Measurements from ENCODE around the gene CA7. TPM values are rescaled to one million over a fixed set of nuclear protein-coding genes. Genes with fewer than 3 reads are reported as not detected.
A peak's percentile ranks its signal among the peaks of the same experiment; 100 is the strongest.

The CA7 gene
- total RNA-seq, 2 experiments from 2014 or later: 0.16 TPM; not detected in 1

DNA sequence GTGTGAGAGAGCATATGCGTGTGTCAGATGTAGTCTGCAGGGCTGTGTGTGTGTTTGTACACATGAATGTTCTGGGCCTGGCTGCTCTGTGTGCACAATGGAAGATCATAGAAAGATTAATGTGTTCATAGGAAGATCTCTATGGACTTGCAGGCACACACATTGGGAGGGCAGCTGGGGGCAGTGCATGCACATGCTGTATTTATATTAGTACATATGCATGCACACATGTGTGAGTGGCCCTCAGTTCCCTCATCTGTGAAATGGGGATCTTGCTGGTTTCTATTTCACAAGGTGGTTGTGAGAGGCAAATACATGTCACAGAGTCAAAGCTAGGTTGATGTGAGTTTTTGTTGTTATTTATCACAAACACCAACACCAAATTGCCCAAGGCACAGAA is 2.1 kb downstream of the CA7 start:
- H3K4me1 Mint-ChIP-seq: peaks cover 7% of the 10 kb centered on the region
- H3K27me3 Mint-ChIP-seq: peaks cover 36% of the 10 kb centered on the region
- ChIA-PET POLR2A (interaction anchor here (0.9 kb wide), 1 partner anchor 15 kb away, joined by 4 read pairs; the partner anchor contains the start of gene NAE1), CTCF (interaction anchor here (0.8 to 4.4 kb wide), 6 partner anchors 15 to 118 kb away, joined by 3 to 27 read pairs (median 4); partner anchors contain the start of gene NAE1)
- H3K36me3 Mint-ChIP-seq (ENCODE audit: low read depth): no peaks in the 10 kb centered on the region
- intact Hi-C loops (cut with DNase I, micrococcal nuclease): no loop called here
- no peak overlapping the region for H3K4me3 Mint-ChIP-seq
- H3K27ac Mint-ChIP-seq: no peak overlapping the region
- DNase-seq: no peak
- no peak for ATAC-seq
- H3K9me3 Mint-ChIP-seq (ENCODE audit: low read depth): no peaks in the 10 kb centered on the region

DNA sequence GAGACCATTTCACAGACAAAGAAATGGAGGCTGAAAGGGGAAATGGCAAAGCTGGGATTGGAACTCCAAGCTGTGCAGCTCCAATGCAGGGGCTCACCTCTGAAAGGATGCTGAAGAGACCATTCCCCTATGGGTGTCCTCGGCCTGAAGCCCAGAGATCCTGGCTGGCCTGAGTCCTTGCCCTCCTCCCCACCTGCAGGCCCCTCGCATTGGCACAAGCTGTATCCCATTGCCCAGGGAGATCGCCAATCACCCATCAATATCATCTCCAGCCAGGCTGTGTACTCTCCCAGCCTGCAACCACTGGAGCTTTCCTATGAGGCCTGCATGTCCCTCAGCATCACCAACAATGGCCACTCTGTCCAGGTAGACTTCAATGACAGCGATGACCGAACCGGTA is 2.6 kb downstream of the CA7 start:
- ATAC-seq (no peak), DNase-seq (no peak)
- H3K36me3 Mint-ChIP-seq (ENCODE audit: low read depth): no peaks in the 10 kb centered on the region
- H3K9me3 Mint-ChIP-seq (ENCODE audit: low read depth): no peaks in the 10 kb centered on the region
- H3K4me3 Mint-ChIP-seq: no peak overlapping the region
- intact Hi-C loops (cut with DNase I, micrococcal nuclease): no loop called here
- peaks cover 7% of the 10 kb centered on the region for H3K4me1 Mint-ChIP-seq
- no peak overlapping the region for H3K27ac Mint-ChIP-seq
- POLR2A ChIA-PET: interaction anchor here (0.9 kb wide), 1 partner anchor 16 kb away, joined by 4 read pairs; the partner anchor contains the start of gene NAE1
- peaks cover 36% of the 10 kb centered on the region for H3K27me3 Mint-ChIP-seq
- CTCF ChIA-PET: interaction anchor here (0.6 to 4.4 kb wide), 7 partner anchors 14 to 119 kb away, joined by 3 to 27 read pairs (median 3); partner anchors contain the start of gene NAE1

DNA sequence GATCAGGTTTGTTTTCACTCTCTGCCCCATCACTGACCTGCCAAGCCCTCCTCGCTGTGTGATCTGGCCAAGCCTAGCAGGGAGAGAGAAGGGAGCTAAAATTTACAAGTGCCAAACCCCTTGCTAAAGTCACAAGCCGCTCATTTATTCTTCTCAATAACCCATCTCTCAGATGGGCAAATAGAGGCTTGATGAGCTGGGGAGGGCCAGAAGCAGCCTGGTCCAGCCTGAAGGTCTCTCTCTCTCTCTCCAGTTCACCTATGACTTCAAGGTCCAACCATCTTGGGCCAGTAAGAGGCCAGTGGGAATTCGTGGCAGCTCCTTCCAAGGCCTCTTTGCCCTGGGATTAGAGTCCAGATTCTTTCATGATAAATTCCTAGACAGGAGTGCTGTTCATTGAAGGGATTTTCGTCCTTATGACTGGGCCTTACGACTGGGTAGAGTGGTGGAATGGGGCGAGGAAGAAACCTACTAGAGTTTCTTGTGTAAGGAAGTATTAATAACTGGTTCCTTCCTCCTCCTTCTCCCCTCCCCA is 3.4 kb downstream of the CA7 start:
- intact Hi-C loops (cut with DNase I, micrococcal nuclease): no loop called here
- H3K4me3 Mint-ChIP-seq: no peak overlapping the region
- no peaks in the 10 kb centered on the region for H3K36me3 Mint-ChIP-seq (ENCODE audit: low read depth)
- ChIA-PET POLR2A (no interaction called here), CTCF (interaction anchor here (0.6 to 4.4 kb wide), 4 partner anchors 18 to 38 kb away, joined by 3 to 27 read pairs (median 7); partner anchors contain the start of gene NAE1)
- no peaks in the 10 kb centered on the region for H3K9me3 Mint-ChIP-seq (ENCODE audit: low read depth)
- H3K27me3 Mint-ChIP-seq: peaks cover 33% of the 10 kb centered on the region
- H3K4me1 Mint-ChIP-seq: peaks cover 7% of the 10 kb centered on the region
- DNase-seq: no peak
- no peak overlapping the region for H3K27ac Mint-ChIP-seq
- ATAC-seq: no peak

DNA sequence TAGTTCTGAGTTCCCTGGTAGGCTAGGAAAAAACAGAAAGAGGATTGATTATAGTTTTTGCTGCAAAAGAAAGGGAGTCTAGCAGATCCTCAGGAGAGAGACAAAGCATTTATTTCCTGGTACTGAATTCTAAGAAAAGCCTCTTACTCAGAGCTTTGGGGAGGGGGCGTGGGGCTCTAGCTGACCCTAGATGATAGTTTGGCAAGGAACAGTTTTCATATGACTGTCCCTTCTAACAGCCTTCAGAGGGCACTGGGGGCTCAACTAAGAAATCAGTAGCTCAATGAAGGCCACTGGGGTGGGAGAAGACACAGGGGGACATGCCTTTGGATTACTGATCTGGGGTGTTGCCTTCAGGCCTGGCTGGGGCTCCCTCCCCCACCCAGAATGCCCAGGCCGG is 4.0 kb downstream of the CA7 start:
- no peak overlapping the region for H3K27ac Mint-ChIP-seq
- peaks cover 27% of the 10 kb centered on the region for H3K27me3 Mint-ChIP-seq
- DNase-seq: no peak
- no peaks in the 10 kb centered on the region for H3K36me3 Mint-ChIP-seq (ENCODE audit: low read depth)
- CTCF ChIA-PET: interaction anchor here (1.6 to 4.4 kb wide), 2 partner anchors 19 kb away, joined by 8 to 27 read pairs; partner anchors contain the start of gene NAE1
- peak; percentile 55 for ATAC-seq
- H3K4me3 Mint-ChIP-seq: no peak overlapping the region
- POLR2A ChIA-PET: no interaction called here
- intact Hi-C loops (cut with DNase I, micrococcal nuclease): no loop called here
- no peaks in the 10 kb centered on the region for H3K9me3 Mint-ChIP-seq (ENCODE audit: low read depth)
- H3K4me1 Mint-ChIP-seq: peaks cover 7% of the 10 kb centered on the region

DNA sequence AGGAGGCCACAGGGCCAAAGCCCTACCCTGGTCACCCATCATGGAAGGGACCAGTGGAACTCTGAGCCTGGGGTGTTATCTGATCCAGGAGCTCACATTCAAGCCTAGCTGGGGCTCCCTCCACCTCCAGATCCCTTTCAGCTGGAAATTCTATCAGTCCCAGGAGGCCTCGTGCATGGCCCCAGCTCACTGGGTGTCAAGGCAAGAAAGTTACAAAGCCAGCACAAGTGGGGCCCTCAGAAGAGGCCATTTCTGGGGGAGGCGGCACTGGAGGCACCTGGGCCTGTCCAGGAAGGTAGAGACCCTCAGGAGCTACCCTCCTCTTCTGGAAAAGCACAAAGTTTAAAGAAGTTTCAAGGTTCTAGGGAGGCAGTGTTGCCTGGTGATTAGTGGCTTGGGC is 4.8 kb downstream of the CA7 start:
- peaks cover 5% of the 10 kb centered on the region for H3K4me1 Mint-ChIP-seq
- ATAC-seq: no peak
- no peaks in the 10 kb centered on the region for H3K36me3 Mint-ChIP-seq (ENCODE audit: low read depth)
- intact Hi-C loops (cut with DNase I, micrococcal nuclease): no loop called here
- ChIA-PET CTCF (interaction anchor here (1.6 to 4.4 kb wide), 2 partner anchors 18 to 19 kb away, joined by 8 to 27 read pairs; partner anchors contain the start of gene NAE1), POLR2A (interaction anchor here (0.6 kb wide), 1 partner anchor 227 kb away, joined by 3 read pairs; no protein-coding TSS in a partner anchor)
- DNase-seq: no peak
- H3K27ac Mint-ChIP-seq: no peak overlapping the region
- no peak overlapping the region for H3K4me3 Mint-ChIP-seq
- peaks cover 19% of the 10 kb centered on the region for H3K27me3 Mint-ChIP-seq
- H3K9me3 Mint-ChIP-seq (ENCODE audit: low read depth): no peaks in the 10 kb centered on the region

DNA sequence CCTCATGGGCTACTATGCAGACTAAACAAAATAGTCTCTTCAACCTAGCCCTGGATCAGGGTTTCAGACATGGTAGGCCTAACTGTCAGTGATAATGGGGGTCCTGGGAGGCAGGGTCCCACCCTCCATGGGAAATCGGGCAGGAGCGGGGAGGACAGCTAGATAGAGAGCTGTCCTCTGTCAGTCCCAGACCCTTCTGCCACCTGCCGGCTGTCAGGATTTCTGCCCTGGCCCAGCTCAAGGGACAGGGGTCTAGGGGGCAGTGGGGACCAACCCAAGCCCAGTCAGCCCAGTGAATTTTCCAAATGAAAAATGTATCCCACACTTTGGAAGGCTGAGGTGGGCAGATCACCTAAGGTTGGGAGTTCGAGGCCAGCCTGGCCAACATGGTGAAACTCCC is 5.3 kb downstream of the CA7 start:
- no peaks in the 10 kb centered on the region for H3K36me3 Mint-ChIP-seq (ENCODE audit: low read depth)
- H3K4me1 Mint-ChIP-seq: peaks cover 4% of the 10 kb centered on the region
- H3K27me3 Mint-ChIP-seq: peaks cover 19% of the 10 kb centered on the region
- ATAC-seq (no peak), DNase-seq (no peak)
- intact Hi-C loops (cut with DNase I, micrococcal nuclease): no loop called here
- POLR2A ChIA-PET: interaction anchor here (0.6 kb wide), 1 partner anchor 228 kb away, joined by 3 read pairs; no protein-coding TSS in a partner anchor
- no peaks in the 10 kb centered on the region for H3K9me3 Mint-ChIP-seq (ENCODE audit: low read depth)
- H3K4me3 Mint-ChIP-seq: no peak overlapping the region
- CTCF ChIA-PET: interaction anchor here (1.6 to 4.4 kb wide), 2 partner anchors 18 to 20 kb away, joined by 8 to 27 read pairs; partner anchors contain the start of gene NAE1
- H3K27ac Mint-ChIP-seq: no peak overlapping the region

DNA sequence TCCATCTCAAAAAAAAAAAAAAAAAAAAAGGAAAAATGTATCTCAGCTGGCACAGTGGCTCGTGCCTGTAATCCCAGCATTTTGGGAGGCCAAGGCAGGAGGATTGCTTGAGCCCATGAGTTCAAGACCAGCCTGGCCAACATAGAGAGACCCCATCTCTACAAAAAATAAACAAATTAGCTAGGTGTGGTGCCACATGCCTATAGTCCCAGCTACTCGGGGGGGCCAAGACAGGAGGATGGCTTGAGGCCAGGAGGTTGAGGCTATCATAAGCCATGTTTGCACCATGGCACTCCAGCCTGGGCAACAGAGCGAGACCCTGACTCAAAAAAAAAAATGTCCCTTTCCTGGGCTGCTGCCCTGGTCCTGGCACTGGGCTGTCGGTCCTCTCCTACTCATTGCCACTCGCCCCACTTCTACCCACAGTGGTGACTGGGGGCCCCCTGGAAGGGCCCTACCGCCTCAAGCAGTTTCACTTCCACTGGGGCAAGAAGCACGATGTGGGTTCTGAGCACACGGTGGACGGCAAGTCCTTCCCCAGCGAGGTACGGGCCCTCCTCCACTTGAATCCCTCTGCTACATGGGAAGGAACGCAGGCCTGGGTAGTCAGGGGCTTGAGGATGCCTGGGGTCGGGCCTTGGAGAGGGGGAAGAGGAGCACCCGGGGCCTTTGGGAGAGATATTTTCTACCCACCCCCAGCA is 6.1 kb downstream of the CA7 start:
- Mint-ChIP-seq H3K36me3 (ENCODE audit: low read depth) (no peaks in the 10 kb centered on the region), H3K4me3 (no peak overlapping the region), H3K4me1 (peaks cover 3% of the 10 kb centered on the region), H3K27me3 (peaks cover 14% of the 10 kb centered on the region), H3K9me3 (ENCODE audit: low read depth) (no peaks in the 10 kb centered on the region), H3K27ac (no peak overlapping the region)
- POLR2A ChIA-PET: no interaction called here
- ATAC-seq (no peak), DNase-seq (no peak)
- CTCF ChIA-PET: interaction anchor here (0.9 to 4.4 kb wide), 3 partner anchors 18 to 23 kb away, joined by 4 to 27 read pairs (median 6); partner anchors contain the start of gene NAE1
- intact Hi-C loops (cut with DNase I, micrococcal nuclease): no loop called here

DNA sequence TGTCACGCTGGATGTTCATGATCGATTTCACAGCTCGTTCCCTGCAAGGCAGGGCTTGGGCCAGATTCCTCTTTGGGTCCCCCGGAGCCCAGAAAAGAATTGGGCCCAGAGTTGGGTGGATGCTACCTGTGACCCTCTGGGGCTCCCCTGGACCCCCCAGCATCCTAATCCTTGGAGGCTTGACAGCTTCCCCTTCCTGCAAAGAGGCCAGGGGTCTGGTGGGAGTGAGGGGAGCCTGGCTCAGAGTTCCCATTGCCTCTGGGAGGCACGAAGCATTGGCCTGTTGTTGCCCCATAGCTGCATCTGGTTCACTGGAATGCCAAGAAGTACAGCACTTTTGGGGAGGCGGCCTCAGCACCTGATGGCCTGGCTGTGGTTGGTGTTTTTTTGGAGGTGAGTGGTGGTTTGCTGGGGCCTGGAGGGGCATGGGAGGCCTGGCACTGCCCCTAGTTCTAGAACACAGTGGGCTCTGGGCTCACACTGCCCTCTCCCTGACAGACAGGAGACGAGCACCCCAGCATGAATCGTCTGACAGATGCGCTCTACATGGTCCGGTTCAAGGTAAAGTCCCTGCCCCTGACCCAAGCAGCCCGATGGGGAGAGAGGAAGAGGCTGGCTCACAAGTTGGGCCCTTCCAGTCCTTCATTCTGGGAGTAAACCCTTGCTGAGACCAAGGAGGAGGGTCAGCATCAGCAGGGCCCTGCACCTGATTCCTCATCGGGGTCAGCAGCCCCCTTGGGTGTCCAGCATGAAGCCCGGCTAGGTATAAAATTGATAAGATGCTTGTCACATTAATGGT is 7.2 kb downstream of the CA7 start:
- Mint-ChIP-seq H3K4me3 (no peak overlapping the region), H3K27ac (no peak overlapping the region), H3K27me3 (peaks cover 3% of the 10 kb centered on the region), H3K9me3 (ENCODE audit: low read depth) (no peaks in the 10 kb centered on the region), H3K36me3 (ENCODE audit: low read depth) (no peaks in the 10 kb centered on the region), H3K4me1 (peaks cover 3% of the 10 kb centered on the region)
- ATAC-seq (no peak), DNase-seq (no peak)
- POLR2A ChIA-PET: interaction anchor here (0.6 kb wide), 1 partner anchor 138 kb away, joined by 4 read pairs; no protein-coding TSS in a partner anchor
- CTCF ChIA-PET: interaction anchor here (0.5 to 1.6 kb wide), 4 partner anchors 17 to 110 kb away, joined by 3 to 6 read pairs (median 3); no protein-coding TSS in a partner anchor
- intact Hi-C loops (cut with DNase I, micrococcal nuclease): no loop called here

DNA sequence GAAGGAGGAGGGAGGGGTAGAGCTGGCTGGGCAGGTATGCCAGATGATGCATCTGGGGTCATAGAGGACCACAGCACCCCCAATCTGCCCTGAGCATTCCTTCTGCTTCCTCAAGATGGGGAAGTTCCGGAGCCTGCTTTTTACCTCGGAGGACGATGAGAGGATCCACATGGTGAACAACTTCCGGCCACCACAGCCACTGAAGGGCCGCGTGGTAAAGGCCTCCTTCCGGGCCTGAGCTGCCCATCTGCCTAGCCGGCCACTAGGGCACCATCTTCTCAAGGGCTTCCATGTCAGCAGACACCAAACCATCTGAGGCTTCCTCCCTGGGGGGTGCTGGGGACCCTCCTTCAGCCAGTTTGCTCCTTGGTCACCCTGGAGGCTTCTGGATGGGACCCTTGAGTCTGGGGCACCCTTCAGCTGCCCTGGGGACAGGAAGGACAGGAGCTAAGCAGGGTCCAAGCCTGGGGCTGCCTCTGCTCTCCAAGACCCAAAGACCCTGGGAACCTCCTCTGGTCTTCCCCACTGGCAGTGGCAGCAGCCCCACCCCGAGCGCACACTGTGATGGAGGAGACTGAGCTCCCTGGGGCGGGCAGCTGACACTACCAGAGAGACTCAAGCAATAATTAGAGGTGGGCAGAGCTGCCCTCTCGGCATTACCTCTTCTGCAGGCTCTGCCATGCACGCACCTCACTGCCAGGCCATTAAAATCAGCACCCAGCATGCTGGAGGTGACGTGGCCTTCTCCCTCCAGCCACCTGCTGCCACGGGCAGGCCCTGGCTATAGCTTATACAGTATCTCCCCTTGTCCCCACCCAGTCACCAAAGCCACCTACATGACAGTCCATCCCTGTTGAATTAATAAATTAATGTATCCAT is 9.3 kb downstream of the CA7 start:
- Mint-ChIP-seq H3K4me3 (no peak overlapping the region), H3K36me3 (ENCODE audit: low read depth) (no peaks in the 10 kb centered on the region), H3K27ac (no peak overlapping the region), H3K9me3 (ENCODE audit: low read depth) (no peaks in the 10 kb centered on the region), H3K27me3 (no peaks in the 10 kb centered on the region), H3K4me1 (no peaks in the 10 kb centered on the region)
- ATAC-seq: no peak
- intact Hi-C loops (cut with DNase I, micrococcal nuclease): no loop called here
- POLR2A ChIA-PET: no interaction called here
- CTCF ChIA-PET: interaction anchor here (0.6 to 1.6 kb wide), 5 partner anchors 8 to 78 kb away, joined by 3 to 5 read pairs (median 4); partner anchors contain the start of gene NAE1
- no peak for DNase-seq

DNA sequence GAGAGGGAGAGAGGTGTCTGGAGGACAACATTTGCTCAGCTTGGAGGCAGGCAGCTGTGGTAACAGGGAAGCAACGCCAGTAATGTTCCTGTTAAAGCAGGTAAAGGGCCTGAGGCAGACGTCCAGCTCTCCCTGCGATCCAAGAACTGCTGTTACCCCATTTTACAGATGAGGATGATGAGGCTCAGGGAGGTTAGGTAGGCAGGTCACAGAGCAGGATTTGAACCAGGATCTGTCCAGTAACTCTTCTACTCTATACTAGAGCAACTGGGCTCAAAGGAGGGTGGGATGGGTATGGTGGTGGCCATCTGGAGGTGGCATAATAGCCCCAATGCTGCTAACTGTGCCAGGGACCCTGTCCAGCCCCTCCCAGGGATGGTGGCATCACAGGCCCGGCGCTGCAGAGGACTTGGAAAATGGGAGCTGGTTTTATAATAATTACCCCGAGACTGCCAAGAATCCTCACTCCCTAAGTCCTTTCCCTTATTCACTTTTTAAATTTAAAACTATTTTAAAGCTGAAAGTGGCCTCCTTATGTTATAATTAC is 12.0 kb downstream of the CA7 start:
- intact Hi-C loops (cut with DNase I, micrococcal nuclease): no loop called here
- no peak for ATAC-seq
- Mint-ChIP-seq H3K36me3 (ENCODE audit: low read depth) (no peaks in the 10 kb centered on the region), H3K4me1 (no peaks in the 10 kb centered on the region), H3K4me3 (no peak overlapping the region), H3K27me3 (no peaks in the 10 kb centered on the region), H3K9me3 (ENCODE audit: low read depth) (no peaks in the 10 kb centered on the region), H3K27ac (no peak overlapping the region)
- ChIA-PET POLR2A (no interaction called here), CTCF (interaction anchor here (0.6 to 2.4 kb wide), 4 partner anchors 11 to 206 kb away, joined by 3 to 9 read pairs (median 4); partner anchors contain the start of gene NAE1)
- no peak for DNase-seq
